Activated effector memory CD4-positive, alpha-beta T cell treated with anti-CD3 and anti-CD28 coated beads, Interleukin-2, amount 50 U/mL, for 16 hours (primary cell): Measurements from ENCODE around the gene TPTE2.
A peak's percentile ranks its signal among the peaks of the same experiment; 100 is the strongest.
"Not testable (repeated sequence)": the region's sequence is repeated elsewhere in the genome, so short reads cannot be mapped to it uniquely, and the experiment has no call there.

ENCODE experiments used
- DNase-seq: peaks from one replicate; pipeline ENCODE4 v3.0.0-alpha.2; 2020

Gene TPTE2

GRCh38 chr13:19561127-19561582 is at the start of gene TPTE2:
Gene TPTE2 (minus strand): TSS chr13:19561532. CDS start chr13:19503234, 58,298 bp downstream.
- DNase-seq = not testable (repeated sequence)

GRCh38 chr13:19607523-19608078 is 46.3 kb upstream of the TPTE2 start:
- DNase-seq = no peak

GRCh38 chr13:19606737-19607136 is 45.4 kb upstream of the TPTE2 start:
- no peak for DNase-seq

- no peak for DNase-seq
Measured at GRCh38 chr13:19606152-19606551, 44.8 kb upstream of the TPTE2 start.

- no peak for DNase-seq
Measured at GRCh38 chr13:19605161-19605955, 44.0 kb upstream of the TPTE2 start.

DNA sequence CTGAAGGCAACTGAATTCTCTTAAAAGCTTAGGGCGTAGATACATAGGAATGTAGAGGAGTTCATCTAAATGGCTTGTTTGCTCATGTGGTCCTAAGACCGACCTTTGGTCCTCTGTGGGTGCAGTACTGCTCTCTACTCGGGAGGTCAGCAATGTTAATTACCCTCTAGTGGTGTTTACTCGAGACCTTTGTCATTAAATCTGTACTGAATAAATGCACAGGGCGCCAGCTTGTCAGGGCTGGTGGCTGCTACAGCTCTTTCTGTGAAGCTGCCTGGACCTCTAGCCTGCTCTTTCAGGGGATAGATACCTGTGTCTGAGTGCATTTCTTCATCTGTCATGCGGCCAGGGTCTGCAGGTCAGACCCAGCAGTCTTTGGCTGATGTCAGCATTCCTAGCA is 43.0 kb upstream of the TPTE2 start:
- DNase-seq = no peak

DNA sequence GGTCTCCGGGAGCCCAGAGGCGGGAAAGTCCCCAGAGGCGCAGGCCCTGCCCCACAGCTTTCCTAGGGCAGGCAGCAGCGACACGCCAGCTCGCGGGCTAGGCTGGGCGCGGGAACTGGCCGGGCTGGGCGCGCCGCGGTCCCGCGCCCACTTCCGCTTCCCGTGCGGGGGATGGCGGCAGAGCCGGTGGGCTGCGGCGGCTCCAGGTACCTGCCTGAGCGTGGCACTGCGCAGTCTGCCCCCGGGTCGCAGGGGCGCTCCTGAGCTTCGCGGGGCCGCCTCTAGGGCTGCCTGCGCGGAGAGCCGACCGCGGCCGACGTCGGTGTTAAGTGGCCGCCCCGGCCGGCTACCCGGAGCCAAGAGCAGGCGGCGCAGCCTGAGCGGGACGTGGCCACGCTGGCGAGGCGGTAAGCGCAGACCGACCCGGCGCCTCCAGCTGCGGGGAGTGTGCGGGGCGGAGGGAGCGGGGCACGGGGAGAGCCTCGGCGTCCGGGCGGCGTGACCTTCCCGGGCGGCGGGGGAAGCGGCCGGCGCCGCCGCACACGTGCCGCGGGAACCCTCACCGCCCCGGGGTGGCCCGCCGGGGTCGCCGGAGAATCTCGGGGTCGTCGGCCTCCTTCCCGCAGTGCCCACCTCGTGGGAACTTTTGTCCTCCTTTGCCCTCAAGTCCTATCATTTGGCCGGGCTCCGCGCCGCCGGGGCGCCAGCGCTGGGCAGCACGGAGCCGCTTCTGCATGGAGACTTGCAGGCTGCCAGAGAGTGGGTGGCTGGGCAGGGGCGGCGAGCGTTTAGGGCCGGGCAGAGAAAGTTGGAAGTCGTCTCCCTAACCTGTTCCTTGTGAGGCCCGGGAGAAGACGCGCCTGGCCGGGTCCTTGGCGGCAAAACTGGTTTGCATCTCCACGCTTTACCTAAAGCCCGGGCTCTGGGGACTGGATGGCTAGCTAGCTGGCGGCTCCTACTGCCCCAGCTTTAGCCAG is 40.7 kb upstream of the TPTE2 start:
- peak; percentile 71 for DNase-seq

DNA sequence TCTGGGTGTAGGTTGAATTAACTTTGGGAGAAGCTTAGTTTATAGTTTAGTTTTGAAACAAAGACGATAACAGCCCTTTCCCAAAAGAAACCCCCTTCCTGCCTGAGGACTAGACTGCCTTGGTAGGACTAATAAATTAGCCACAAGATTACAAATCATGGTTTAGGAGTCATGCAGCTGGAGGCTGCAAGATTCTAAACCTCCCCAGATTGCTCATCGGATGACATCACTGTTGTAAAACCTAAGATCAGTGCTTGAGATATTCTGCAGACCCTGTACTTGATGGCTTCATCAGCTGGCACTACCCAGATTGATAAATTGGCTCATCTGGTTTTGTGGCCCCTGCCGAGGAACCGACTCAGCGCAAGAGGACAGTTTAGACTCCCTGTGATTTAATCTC is 36.2 kb upstream of the TPTE2 start:
- DNase-seq = no peak

DNA sequence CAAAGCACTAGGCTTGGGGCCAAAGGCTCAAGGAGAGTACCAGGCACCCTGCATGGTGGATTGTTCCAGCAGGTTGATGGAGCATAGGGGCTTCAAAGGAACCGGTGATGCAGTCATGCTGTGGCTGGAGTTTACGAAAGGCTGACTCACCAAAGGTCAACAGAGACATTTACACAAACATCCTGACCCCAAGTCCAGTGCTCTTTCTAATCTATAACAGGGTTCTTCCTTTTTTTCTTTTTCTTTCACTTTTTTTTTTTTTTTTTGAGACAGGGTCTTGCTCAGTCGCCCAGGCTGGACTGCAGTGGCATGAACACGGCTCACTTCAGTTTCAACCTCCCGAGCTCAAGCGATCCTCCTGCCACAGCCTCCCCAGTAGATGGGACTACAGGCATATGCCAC is 35.6 kb upstream of the TPTE2 start:
- DNase-seq = no peak

- DNase-seq = no peak
Measured at GRCh38 chr13:19596086-19596485, 34.8 kb upstream of the TPTE2 start.

GRCh38 chr13:19592657-19593180 is 31.4 kb upstream of the TPTE2 start:
- DNase-seq = no peak

DNA sequence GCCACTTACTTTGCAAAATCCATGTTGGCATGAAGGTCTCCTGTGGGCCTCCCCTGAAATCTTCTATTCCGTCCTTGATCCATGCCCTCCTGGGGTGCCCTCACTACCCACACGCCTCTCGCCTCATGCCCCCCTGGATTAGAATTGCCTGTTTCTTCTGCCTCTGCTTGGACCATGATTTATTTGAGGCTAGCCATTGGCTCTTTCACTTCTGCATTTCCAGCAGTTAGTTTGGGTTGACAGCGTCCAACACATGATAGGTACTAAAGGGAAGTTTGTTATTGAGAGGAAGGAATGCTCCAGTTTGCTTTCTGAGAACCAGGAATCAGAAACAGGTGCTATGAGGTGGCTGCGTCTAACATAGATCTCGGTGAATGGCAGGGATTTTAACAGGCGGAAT is 30.5 kb upstream of the TPTE2 start:
- DNase-seq = no peak

DNA sequence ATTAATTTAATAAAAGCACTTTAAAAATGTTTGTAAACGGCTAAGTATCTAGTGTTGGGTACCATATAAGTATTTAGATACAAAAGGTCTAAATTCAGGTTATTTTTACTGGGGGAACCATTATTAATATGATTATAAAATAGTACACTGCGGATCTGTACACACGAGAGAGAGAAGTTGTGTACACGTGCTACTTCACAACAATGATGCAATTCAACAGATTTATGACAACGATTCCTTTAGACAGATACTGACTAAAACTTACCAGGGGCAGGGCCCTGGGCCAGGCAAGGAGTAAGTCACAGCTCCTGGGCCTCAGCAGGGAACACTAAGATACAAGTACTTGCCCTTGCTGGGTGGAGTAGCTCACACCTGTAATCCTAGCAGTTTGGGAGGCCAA is 29.1 kb upstream of the TPTE2 start:
- no peak for DNase-seq

DNA sequence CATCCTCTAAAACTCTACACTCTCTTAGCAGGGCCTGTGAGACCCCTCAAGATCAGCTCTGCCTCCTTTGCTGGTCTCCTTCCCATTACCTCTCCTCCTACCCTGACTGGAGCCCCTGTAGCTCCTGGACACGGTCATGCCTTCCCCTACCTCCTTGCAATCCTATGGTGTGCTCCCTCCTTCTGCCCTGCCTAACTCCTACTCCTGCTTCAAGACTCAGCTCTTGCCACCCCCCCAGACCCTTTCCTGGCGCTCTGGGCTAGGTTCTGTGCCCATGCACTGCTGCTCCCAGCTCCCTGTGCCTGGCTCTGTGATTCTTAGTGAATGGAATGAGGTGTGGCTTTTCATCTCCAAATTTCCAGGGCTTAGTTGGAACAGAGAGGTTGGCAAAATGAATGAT is 28.0 kb upstream of the TPTE2 start:
- DNase-seq = no peak

- no peak for DNase-seq
Measured at GRCh38 chr13:19587635-19588300, 26.4 kb upstream of the TPTE2 start.

DNA sequence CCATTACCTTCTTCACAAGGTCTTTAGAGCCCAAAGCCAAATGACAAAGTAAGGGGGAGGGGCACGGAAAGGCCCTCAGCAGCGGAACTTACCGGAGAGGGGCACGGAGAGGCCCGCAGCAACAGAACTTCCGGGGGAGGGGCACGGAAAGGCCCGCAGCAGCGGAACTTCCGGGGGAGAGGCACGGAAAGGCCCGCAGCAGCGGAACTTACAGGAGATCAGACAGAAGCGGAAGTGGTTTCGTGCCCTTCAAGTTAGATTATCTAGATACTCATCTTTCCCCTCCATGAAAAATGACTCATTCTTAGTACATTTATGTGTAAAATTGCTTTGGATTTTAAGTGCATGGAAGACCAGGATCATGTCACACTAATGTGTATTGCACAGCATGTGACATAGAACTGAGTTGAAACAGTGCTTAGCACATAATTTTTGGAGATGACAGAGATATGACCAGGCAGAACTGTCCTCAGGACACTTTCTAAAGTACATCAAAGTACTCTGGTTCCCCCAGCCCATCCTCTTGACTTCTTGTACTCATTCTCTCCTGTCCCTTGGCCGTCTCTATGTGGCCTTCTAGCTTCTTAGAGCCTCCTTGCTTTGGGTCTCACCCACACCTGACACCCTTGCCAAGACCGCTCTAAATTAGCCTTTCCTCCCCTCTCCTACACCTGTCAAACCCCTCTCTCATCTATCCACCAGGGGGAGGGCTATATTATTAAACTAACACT is 25.7 kb upstream of the TPTE2 start:
- DNase-seq = peak; percentile 92

GRCh38 chr13:19581675-19582074 is 20.3 kb upstream of the TPTE2 start:
- DNase-seq = no peak

GRCh38 chr13:19575230-19575629 is 13.9 kb upstream of the TPTE2 start:
- DNase-seq = no peak

- DNase-seq = no peak
Measured at GRCh38 chr13:19573120-19573716, 11.9 kb upstream of the TPTE2 start.

DNA sequence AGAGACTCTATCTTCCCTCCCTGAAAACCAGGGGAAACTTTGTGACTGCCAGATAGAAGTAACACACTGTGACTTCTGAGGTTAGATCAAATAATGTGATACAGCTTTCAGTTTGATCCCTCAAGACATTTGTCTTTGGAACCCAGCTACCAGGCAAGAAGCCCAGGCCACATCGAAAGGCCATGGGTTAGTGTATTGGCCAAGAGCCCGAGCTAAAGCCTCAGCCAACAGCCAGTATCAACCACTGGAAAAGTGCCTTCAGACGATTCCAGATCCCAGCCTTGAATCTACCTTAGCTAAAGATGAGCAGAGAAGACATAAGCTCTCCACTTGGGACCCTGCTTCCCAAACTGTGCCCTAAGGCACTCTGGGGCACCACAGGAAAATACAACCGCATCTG is 10.9 kb upstream of the TPTE2 start:
- DNase-seq = no peak

- no peak for DNase-seq
Measured at GRCh38 chr13:19567820-19568534, 6.6 kb upstream of the TPTE2 start.
